ENCODE measurements around the gene VIPR1.

- no peak for TF ChIP-seq CTCF (IDR thresholded peaks at IDR 0.05; ENCODE audit: low read depth, low read length)
- no peak for TF ChIP-seq POLR2A (IDR thresholded peaks at IDR 0.05; ENCODE audit: extremely low read depth, insufficient read length)
Observed at GRCh38 chr3:42525212-42525611, 22.8 kb downstream of the VIPR1 start.

Measured in NB4 (cell line).